Left lung (tissue), 10 donors: ENCODE measurements around the gene RNU1-3. TPM values are rescaled to one million over a fixed set of nuclear protein-coding genes. Genes with fewer than 3 reads are reported as not detected.
"Not testable (repeated sequence)": the region's sequence is repeated elsewhere in the genome, so short reads cannot be mapped to it uniquely, and the experiment has no call there.

Experiments used
- ATAC-seq: fragments of 200-7000 bp; cut with Tn5 transposase; one replicate; pipeline ENCODE4 v1.9.1; 2020; ENCODE audit warnings: moderate library complexity
- DNase-seq, 4 donors: peaks; one replicate each; pipeline ENCODE4 v3.0.0-alpha.2; 2013 to 2020
- H3K27ac ChIP-seq, 2 donors: fragments of 200-600 bp; sonication (generic) in 1 of 2; one replicate each; pipeline versions ENCODE4 v1.5.0 to v1.8.0; 2020 to 2021
- H3K27me3 ChIP-seq, 2 donors: fragments of 200-600 bp; sonication (generic) in 1 of 2; one replicate each; pipeline versions ENCODE4 v1.5.0 to v1.8.0; 2020 to 2021
- H3K36me3 ChIP-seq, 2 donors: fragments of 200-600 bp; sonication (generic) in 1 of 2; one replicate each; pipeline versions ENCODE4 v1.5.0 to v1.8.0; 2020 to 2021
- H3K4me1 ChIP-seq, 2 donors: fragments of 200-600 bp; one replicate each; pipeline ENCODE4 v1.8.0; 2021
- H3K4me3 ChIP-seq, 2 donors: fragments of 200-600 bp; sonication (generic) in 1 of 2; one replicate each; pipeline versions ENCODE4 v1.5.0 to v1.8.0; 2020 to 2021; ENCODE audit warnings: mild to moderate bottlenecking in 1 of 2
- H3K9me3 ChIP-seq, 2 donors: fragments of 200-600 bp; sonication (generic) in 1 of 2; one replicate each; pipeline versions ENCODE4 v1.5.0 to v1.8.0; 2020 to 2021
- CTCF ChIP-seq, 2 donors: fragments of 200-600 bp; sonication (generic) in 1 of 2; IDR thresholded peaks; one replicate each; pipeline versions ENCODE4 v1.5.0 to v1.8.0; 2021; ENCODE audit warnings: antibody characterized with exemption in 2 of 2
- intact Hi-C, 2 donors: fragments of 100-400 bp; cut with DNase I; formaldehyde crosslinking; loops; one replicate each; pipeline versions ENCODE4 v1.11.2 to v1.14.2; 2022
- polyA plus RNA-seq, 6 donors: library from polyadenylated mRNA; unstranded; fragments of 120-200 nt; gene quantifications; one replicate each; pipeline ENCODE4 v1.2.1, GENCODE V29; 2013; ENCODE audit not compliant: insufficient read length in 6 of 6
- total RNA-seq, 2 donors: library from RNA; stranded (reverse); fragmentation: NEBNext Ultra II Directional; extraction: Animal tissue kit (Norgen Biotek cat#: 25700); gene quantifications; one replicate each; pipeline ENCODE4 v1.2.1, GENCODE V29; 2021
- donor health status: DM: no; HTN: yes; CAD: no.
- donor health status: DM: no; HTN: no; CAD: no.

Gene RNU1-3
- total and polyA plus RNA-seq, 8 donors: 1.5 to 3,444 (median 2.8) TPM

DNA sequence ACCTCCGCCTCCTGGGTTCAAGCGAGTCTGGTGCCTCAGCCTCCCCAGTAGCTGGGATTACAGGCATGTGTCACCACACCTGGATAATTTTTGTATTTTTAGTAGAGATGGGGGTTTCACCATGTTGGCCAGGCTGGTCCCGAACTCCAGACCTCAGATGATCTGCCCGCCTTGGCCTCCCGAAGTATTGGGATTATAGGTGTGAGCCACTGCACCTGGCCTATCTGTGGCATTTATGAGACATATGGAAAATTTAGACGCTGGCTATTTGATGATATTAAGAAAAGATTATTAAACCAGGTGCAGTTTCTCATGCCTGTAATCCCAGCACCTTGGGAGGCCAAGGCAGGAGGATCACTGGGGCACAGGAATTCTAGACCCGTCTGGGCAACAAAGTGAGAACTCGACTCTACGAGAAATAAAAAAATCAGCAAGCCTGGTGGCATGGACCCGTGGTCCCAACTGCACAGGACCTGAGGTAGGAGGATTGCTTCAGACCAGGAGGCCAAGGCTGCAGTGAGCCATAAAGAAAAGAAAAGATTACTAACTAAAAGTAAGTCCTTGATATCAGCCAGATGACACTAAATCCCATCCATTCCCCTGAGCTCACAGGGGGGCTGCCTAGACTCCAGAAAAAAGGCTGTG is 30.1 kb downstream of the RNU1-3 start:
- intact Hi-C loops, H3K4me1 ChIP-seq, H3K27me3 ChIP-seq, H3K27ac ChIP-seq, ATAC-seq, H3K4me3 ChIP-seq, H3K9me3 ChIP-seq: not testable (repeated sequence)
- peak in 2 of 4 donors; percentile 33 to 66 for DNase-seq
- H3K36me3 ChIP-seq: peaks cover 0 to 32% of the 10 kb centered on the region in 2 donors

GRCh38 chr1:16635959-16636358 is 30.8 kb downstream of the RNU1-3 start:
- H3K27ac ChIP-seq, H3K4me3 ChIP-seq, ATAC-seq, H3K27me3 ChIP-seq, H3K9me3 ChIP-seq, intact Hi-C loops, H3K4me1 ChIP-seq: not testable (repeated sequence)
- DNase-seq: peak in 2 of 4 donors; percentile 28 to 81
- H3K36me3 ChIP-seq: peaks cover 4 to 39% of the 10 kb centered on the region in 2 donors

DNA sequence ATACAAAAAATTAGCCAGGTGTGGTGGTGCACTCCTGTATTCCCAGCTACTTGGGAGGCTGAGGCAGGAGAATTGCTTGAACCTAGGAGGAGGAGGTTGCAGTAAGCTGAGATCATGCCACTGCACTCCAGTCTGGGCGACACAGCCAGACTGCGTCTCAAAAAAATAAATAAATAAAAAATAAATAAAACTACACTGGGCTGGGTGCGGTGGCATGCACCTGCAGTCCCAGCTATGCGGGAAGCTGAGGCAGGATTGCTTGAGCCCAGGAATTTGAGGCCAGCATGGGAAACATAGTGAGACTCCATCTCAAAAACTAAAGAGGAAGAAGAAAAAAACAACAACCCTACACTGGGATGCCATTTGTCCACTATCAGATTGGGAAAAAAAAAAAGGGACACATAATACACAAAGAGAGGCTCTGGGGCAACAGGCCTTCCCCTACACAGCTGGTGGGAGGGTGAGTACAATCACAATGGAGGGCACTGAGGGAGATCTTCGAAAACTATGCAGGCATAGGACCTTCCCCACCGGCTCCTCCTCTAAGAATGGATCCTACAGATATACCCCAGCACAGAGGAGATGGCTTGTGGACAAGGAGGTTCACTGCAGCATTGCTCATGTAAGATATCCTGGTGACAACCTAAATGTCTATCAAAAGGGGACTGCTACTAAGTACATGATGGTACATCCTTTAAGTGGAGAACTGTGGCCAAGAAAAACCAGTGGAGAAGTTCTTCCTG is 33.0 kb downstream of the RNU1-3 start:
- H3K9me3 ChIP-seq, intact Hi-C loops, H3K4me1 ChIP-seq, H3K27ac ChIP-seq, H3K27me3 ChIP-seq, ATAC-seq, H3K4me3 ChIP-seq: not testable (repeated sequence)
- DNase-seq: peak in 1 of 4 donors; percentile 30
- peaks cover 6 to 62% of the 10 kb centered on the region in 2 donors for H3K36me3 ChIP-seq

DNA sequence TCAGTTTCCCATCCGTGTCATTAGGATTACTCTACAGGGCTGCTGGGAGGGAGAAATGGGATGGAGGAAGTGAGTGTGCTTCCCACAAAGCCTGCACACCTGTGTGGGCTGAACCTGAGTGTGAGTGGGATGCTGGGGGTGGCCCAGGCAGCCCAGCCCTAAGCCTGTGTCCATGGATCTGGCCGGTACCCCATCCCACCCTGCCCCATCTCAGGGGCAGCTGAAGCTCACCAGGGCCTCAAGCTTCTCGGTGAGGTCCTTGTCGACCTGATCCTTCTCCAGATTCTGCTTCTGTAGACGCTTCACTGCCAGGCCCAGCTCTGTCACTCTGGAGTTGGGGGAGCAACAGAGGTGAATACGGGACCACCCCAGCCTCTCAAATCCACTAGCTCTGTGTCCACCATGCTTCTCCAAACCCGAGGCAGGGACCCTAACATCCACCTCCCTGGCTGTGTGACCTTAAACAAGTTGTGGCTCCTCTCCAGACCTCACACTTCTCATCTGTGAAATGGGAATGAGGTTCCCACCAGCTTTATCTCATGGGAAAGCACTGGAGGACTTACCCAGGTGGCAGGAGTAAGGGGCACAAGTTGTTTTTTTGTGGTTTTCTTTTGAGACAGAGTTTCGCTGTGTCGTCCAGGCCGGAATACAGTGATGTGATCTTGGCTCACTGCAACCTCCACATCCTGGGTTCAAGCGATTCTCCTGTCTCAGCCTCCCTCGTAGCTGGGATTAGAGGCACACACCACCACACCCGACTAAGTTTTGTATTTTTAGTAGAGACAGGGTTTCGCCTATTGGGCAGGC is 34.5 kb downstream of the RNU1-3 start:
- H3K4me1 ChIP-seq, ATAC-seq, H3K27me3 ChIP-seq, H3K9me3 ChIP-seq, H3K27ac ChIP-seq, intact Hi-C loops, H3K4me3 ChIP-seq: not testable (repeated sequence)
- peak in 2 of 4 donors; percentile 30 to 79 for DNase-seq
- H3K36me3 ChIP-seq: peaks cover 6 to 76% of the 10 kb centered on the region in 2 donors

- no peaks in the 10 kb centered on the region for H3K4me1 ChIP-seq
- TF ChIP-seq CTCF (IDR thresholded peaks at IDR 0.05): no peak
- H3K27me3 ChIP-seq: no peaks in the 10 kb centered on the region
- intact Hi-C loops: no loop called here
- H3K27ac ChIP-seq: no peak overlapping the region
- DNase-seq: peak in 2 of 4 donors; percentile 41 to 88
- H3K36me3 ChIP-seq: peaks cover 6 to 84% of the 10 kb centered on the region in 2 donors
- no peaks in the 10 kb centered on the region for H3K9me3 ChIP-seq
- H3K4me3 ChIP-seq: no peak overlapping the region
- no peak for ATAC-seq
These were observed 35.3 kb downstream of the RNU1-3 start for GRCh38 chr1:16631248-16632043.

DNA sequence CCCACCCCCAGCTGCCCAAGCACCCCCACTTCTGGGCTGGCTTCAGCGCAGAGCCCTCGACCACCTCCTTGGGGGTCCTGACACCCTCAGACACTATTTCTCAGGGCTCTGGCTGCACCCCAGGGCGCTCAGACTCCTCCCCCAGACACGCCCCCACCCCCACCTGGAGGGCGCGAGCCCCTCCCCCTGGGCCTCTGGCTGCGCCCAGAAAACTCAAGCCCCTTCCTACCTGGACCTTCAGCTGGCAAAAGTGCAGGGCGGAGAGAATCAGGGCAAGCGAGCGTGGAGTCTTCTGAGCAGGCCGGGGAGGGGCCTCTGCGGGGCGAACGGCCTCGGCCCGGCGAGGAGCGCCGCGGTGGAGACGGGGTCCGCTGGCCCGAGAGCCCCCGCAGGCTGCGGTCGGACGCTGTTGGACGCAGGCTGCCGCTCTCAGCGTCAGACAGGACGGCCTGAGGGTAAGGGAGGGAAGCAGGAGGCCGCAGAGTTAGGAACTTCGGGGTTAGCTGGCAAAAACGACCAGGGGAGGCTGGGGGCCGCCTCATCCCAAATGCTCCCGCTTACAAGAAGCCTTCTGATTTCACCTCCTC is 36.0 kb downstream of the RNU1-3 start:
- DNase-seq (peak in 2 of 4 donors; percentile 38 to 91), ATAC-seq (no peak)
- H3K9me3 ChIP-seq: no peaks in the 10 kb centered on the region
- no peak overlapping the region for H3K4me3 ChIP-seq
- H3K27ac ChIP-seq: no peak overlapping the region
- peaks cover 6 to 91% of the 10 kb centered on the region in 2 donors for H3K36me3 ChIP-seq
- no peaks in the 10 kb centered on the region for H3K4me1 ChIP-seq
- no peak for TF ChIP-seq CTCF (IDR thresholded peaks at IDR 0.05)
- intact Hi-C loops: no loop called here
- H3K27me3 ChIP-seq: no peaks in the 10 kb centered on the region

DNA sequence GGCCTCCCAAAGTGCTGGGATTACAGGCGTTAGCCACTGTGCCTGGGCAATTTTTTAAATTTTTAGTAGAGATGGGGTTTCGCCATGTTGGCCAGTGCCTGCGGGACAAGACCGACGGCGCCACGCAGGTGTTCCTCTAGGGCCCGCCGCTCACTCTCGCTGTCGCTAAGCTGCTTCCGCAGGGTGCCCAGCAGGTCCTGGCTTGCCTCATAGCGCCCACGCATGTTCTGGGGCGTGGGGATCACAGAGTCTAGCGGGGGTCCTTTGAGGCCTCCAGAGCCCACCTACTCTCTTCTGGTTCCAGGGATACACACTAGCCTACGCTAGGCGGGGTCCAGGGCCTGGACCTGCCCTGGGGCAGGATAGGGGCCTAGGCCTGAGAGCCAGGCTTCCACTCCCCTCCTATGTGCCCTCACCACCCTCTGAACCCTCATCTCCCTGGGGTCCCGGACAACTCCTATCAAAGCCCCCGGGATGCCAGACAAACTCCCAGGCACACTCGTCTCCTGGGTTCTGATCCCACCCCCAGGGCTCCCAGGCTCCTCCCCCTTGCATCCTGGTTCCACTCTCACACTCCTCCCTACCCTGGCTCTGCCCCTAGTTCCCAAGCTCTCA is 36.7 kb downstream of the RNU1-3 start:
- peak in 2 of 4 donors; percentile 37 to 89 for DNase-seq
- H3K36me3 ChIP-seq: peaks cover 6 to 98% of the 10 kb centered on the region in 2 donors
- H3K27me3 ChIP-seq, H3K4me1 ChIP-seq, intact Hi-C loops, H3K9me3 ChIP-seq, H3K4me3 ChIP-seq, ATAC-seq, H3K27ac ChIP-seq: not testable (repeated sequence)
